ENCODE results near the gene GNAL. TPM values are rescaled to one million over a fixed set of nuclear protein-coding genes. Genes with fewer than 3 reads are reported as not detected.
"Not testable (repeated sequence)": the region's sequence is repeated elsewhere in the genome, so short reads cannot be mapped to it uniquely, and the experiment has no call there.

Gene GNAL
- total RNA-seq (ENCODE audit: unreplicated experiment) = 9.7 TPM
- long read RNA-seq, partial matches to known transcripts = 0 of 4 reads
- long read RNA-seq, other reads (novel, unspliced or antisense) = 1 of 4 reads

DNA sequence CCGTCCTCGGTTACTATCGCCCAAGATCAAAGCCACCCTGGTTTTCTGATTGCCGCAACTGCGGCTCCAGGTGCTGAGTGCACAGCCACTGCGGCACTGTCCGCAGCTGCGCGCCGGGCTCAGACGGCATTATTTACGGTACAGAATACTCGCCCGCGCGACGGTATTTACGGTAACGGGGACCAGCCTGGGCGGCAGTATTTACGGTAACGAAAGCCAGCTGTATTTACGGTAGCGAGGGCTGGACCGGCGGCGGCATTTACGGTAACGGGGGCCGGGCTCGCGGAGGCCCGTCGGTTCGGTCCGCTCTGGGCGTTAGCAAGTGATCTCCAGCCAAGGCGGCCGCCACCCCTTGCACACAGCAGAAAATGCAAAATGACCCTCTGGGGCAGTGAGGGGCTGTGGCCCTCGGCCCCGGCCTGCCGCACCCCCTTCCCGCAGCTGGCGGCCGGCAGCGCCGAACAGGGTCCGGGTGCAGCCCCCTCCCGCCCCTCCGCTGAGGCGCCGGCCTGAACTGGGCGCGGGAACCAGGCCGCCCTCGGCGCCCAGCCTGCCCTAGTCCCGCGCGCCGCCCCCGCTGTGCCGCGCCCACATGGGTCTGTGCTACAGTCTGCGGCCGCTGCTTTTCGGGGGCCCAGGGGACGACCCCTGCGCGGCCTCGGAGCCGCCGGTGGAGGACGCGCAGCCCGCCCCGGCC, at the start of gene GNAL:
Gene GNAL, plus strand, starts transcription at position 293 of the 697 bp plus-strand sequence. Its CDS starts 300 bp downstream, at position 593.
- peaks cover 5% of the 10 kb centered on the region for H3K36me3 Mint-ChIP-seq (ENCODE audit: low read depth, unreplicated experiment)
- DNase-seq (ENCODE audit: low spot score) = peak; percentile 78
- peak within 1 kb of the TSS; percentile 81 for H3K4me3 Mint-ChIP-seq (ENCODE audit: unreplicated experiment)

DNA sequence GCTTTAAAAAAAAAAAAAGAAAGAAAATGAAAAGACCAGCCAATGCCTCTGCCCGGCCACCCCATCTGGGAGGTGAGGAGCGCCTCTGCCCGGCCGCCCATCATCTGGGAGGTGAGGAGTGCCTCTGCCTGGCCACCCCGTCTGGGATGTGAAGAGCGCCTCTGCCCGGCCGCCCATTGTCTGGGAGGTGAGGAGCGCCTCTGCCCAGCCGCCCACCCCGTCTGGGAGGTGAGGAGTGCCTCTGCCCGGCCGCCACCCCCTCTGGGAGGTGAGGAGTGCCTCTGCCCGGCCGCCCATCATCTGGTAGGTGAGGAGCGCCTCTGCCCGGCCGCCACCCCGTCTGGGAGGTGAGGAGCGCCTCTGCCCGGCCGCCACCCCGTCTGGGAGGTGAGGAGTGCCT, 41.8 kb upstream of the GNAL start:
- H3K27ac Mint-ChIP-seq (ENCODE audit: unreplicated experiment); H3K36me3 Mint-ChIP-seq (ENCODE audit: low read depth, unreplicated experiment); H3K9me3 Mint-ChIP-seq (ENCODE audit: unreplicated experiment); H3K4me3 Mint-ChIP-seq (ENCODE audit: unreplicated experiment); DNase-seq (ENCODE audit: low spot score); H3K4me1 Mint-ChIP-seq (ENCODE audit: unreplicated experiment); H3K27me3 Mint-ChIP-seq (ENCODE audit: unreplicated experiment): not testable (repeated sequence)

More for the DNA sequence above, at the start of gene GNAL:
- TF ChIP-seq, protein P1, sequence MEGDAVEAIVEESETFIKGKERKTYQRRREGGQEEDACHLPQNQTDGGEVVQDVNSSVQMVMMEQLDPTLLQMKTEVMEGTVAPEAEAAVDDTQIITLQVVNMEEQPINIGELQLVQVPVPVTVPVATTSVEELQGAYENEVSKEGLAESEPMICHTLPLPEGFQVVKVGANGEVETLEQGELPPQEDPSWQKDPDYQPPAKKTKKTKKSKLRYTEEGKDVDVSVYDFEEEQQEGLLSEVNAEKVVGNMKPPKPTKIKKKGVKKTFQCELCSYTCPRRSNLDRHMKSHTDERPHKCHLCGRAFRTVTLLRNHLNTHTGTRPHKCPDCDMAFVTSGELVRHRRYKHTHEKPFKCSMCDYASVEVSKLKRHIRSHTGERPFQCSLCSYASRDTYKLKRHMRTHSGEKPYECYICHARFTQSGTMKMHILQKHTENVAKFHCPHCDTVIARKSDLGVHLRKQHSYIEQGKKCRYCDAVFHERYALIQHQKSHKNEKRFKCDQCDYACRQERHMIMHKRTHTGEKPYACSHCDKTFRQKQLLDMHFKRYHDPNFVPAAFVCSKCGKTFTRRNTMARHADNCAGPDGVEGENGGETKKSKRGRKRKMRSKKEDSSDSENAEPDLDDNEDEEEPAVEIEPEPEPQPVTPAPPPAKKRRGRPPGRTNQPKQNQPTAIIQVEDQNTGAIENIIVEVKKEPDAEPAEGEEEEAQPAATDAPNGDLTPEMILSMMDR (IDR thresholded peaks at IDR 0.05; ENCODE audit: unreplicated experiment) = no peak
- H3K27ac Mint-ChIP-seq (ENCODE audit: unreplicated experiment) = peak within 1 kb of the TSS; percentile 28
- H3K4me1 Mint-ChIP-seq (ENCODE audit: unreplicated experiment) = peaks cover 5% of the 10 kb centered on the region
- H3K27me3 Mint-ChIP-seq (ENCODE audit: unreplicated experiment) = no peaks in the 10 kb centered on the region
- H3K9me3 Mint-ChIP-seq (ENCODE audit: unreplicated experiment) = no peaks in the 10 kb centered on the region

DNA sequence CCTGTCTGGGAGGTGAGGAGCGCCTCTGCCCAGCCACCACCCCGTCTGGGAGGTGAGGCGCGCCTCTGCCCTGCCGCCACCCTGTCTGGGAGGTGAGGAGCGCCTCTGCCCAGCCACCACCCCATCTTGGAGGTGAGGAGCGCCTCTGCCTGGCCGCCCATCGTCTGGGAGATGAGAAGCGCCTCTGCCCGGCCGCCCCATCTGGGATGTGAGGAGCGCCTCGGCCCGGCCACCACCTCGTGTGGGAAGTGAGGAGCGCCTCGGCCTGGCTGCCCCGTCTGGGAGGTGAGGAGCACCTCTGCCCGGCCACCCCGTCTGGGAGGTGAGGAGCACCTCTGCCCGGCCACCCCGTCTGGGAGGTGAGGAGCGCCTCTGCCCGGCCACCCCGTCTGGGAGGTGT, 41.3 kb upstream of the GNAL start:
- H3K4me1 Mint-ChIP-seq (ENCODE audit: unreplicated experiment); H3K4me3 Mint-ChIP-seq (ENCODE audit: unreplicated experiment); H3K27me3 Mint-ChIP-seq (ENCODE audit: unreplicated experiment); H3K27ac Mint-ChIP-seq (ENCODE audit: unreplicated experiment); DNase-seq (ENCODE audit: low spot score); H3K36me3 Mint-ChIP-seq (ENCODE audit: low read depth, unreplicated experiment); H3K9me3 Mint-ChIP-seq (ENCODE audit: unreplicated experiment): not testable (repeated sequence)

DNA sequence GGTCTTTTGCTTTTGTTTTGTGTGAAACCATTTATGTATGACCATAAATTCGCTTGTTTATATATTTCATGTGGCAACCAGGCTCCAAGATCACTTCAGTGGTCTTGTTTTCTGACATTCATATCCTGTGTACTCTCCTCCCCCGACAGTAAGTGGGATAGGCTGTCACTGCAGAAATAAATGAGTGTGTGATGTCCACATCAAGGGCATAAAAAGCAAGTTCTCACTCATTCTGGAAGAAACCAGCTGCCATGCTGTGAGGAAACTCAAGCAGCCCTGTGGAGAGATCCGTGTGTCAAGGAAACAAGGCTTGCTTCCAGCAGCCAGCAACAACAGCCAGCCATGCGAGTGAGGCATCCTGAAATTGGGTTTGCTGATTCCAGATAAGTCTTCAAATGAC, 39.2 kb upstream of the GNAL start:
- H3K27me3 Mint-ChIP-seq (ENCODE audit: unreplicated experiment) = peaks cover 3% of the 10 kb centered on the region
- H3K27ac Mint-ChIP-seq (ENCODE audit: unreplicated experiment) = no peak overlapping the region
- DNase-seq (ENCODE audit: low spot score) = no peak
- TF ChIP-seq, protein P1 (IDR thresholded peaks at IDR 0.05; ENCODE audit: unreplicated experiment) = no peak
- H3K9me3 Mint-ChIP-seq (ENCODE audit: unreplicated experiment) = no peaks in the 10 kb centered on the region
- H3K4me3 Mint-ChIP-seq (ENCODE audit: unreplicated experiment) = no peak overlapping the region
- H3K4me1 Mint-ChIP-seq (ENCODE audit: unreplicated experiment) = no peaks in the 10 kb centered on the region
- H3K36me3 Mint-ChIP-seq (ENCODE audit: low read depth, unreplicated experiment) = no peaks in the 10 kb centered on the region

DNA sequence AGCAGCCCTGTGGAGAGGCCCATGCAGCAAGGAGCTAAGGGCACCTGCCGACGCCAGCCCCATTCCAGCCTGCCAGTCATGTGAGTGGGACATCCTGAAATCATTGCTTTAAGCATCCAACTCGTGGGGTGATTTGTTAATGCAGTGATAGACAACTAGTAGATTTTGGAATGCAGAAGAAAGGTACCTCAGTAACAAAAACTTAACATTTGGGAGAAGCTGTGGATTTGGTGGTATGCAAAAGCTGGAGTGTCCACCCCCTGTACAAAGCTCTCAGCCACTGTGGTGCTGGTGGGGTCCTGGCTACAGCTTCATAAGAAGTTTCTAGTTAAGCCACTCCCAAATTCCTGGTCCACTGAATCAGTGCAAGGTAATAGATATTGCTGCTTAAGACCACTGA, 37.2 kb upstream of the GNAL start:
- Mint-ChIP-seq H3K4me3 (ENCODE audit: unreplicated experiment) (no peak overlapping the region), H3K27me3 (ENCODE audit: unreplicated experiment) (peaks cover 3% of the 10 kb centered on the region), H3K4me1 (ENCODE audit: unreplicated experiment) (peaks cover 4% of the 10 kb centered on the region), H3K9me3 (ENCODE audit: unreplicated experiment) (no peaks in the 10 kb centered on the region), H3K27ac (ENCODE audit: unreplicated experiment) (no peak overlapping the region), H3K36me3 (ENCODE audit: low read depth, unreplicated experiment) (no peaks in the 10 kb centered on the region)
- TF ChIP-seq, protein P1 (IDR thresholded peaks at IDR 0.05; ENCODE audit: unreplicated experiment) = no peak
- DNase-seq (ENCODE audit: low spot score) = no peak

DNA sequence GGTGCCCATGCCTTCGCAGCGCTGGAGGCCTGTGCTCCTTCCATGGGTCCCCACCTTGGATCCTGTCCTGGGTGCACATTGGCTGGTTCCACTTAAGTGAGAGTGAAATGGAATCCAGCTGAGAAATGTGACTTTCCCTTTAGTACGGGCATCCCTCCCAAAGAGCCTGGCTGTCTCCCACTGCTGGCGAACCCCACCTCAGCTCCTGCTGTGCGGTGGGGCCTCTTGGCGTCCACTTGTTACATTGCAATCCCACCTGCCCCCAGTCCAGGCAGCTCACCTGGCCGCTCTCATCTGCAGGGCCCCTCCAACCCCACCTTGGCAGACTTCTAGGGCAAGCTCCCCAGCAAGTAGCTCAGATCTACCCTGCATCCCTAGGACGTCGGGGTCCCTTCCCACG, 35.5 kb upstream of the GNAL start:
- H3K36me3 Mint-ChIP-seq (ENCODE audit: low read depth, unreplicated experiment) = no peaks in the 10 kb centered on the region
- H3K9me3 Mint-ChIP-seq (ENCODE audit: unreplicated experiment) = no peaks in the 10 kb centered on the region
- peaks cover 12% of the 10 kb centered on the region for H3K4me1 Mint-ChIP-seq (ENCODE audit: unreplicated experiment)
- no peak for DNase-seq (ENCODE audit: low spot score)
- no peak overlapping the region for H3K4me3 Mint-ChIP-seq (ENCODE audit: unreplicated experiment)
- H3K27me3 Mint-ChIP-seq (ENCODE audit: unreplicated experiment) = peaks cover 9% of the 10 kb centered on the region
- no peak overlapping the region for H3K27ac Mint-ChIP-seq (ENCODE audit: unreplicated experiment)
- TF ChIP-seq, protein P1 (IDR thresholded peaks at IDR 0.05; ENCODE audit: unreplicated experiment) = no peak

Measured in endothelial cell (in vitro differentiated cells).